PC-3 (cell line): ENCODE results near the gene CRIP3. TPM values are rescaled to one million over a fixed set of nuclear protein-coding genes. Genes with fewer than 3 reads are reported as not detected.
"Not testable (repeated sequence)": the region's sequence is repeated elsewhere in the genome, so short reads cannot be mapped to it uniquely, and the experiment has no call there.

ENCODE experiments used
- ATAC-seq: fragments of 200-7000 bp; cut with Tn5 transposase; 2 replicates; pipeline ENCODE4 v1.9.1; 2020; ENCODE audit warnings: mild to moderate bottlenecking, moderate library complexity
- BruUV-seq: library from RNA; stranded (reverse); fragments of 400-500 nt; replicated peaks from 2 replicates; lab custom pipeline; 2021; lab: Mats Ljungman, UMichigan
- CTCF ChIA-PET: fragments of 300-600 bp; sonication (Branson Sonifier 250); formaldehyde crosslinking; loops from one replicate; lab custom pipeline; 2022; ENCODE audit warnings: antibody characterized with exemption; lab: Charles Lee
- POLR2A ChIA-PET: fragments of 300-600 bp; sonication (Branson Sonifier 250); formaldehyde crosslinking; loops from one replicate; lab custom pipeline; 2022; ENCODE audit warnings: antibody characterized with exemption; ENCODE audit not compliant: unreplicated experiment; lab: Charles Lee
- DNase-seq: peaks from one replicate; pipeline ENCODE4 v3.0.0-alpha.2; 2015
- H2AFZ ChIP-seq: fragments of 300-600 bp; sonication (generic); 2 replicates; pipeline ENCODE4 v1.6.0; 2016; ENCODE audit warnings: antibody characterized with exemption, low read length
- H3F3A ChIP-seq: fragments of 300-600 bp; sonication (generic); one replicate; pipeline ENCODE4 v1.6.0; 2017; ENCODE audit warnings: antibody characterized with exemption, low read length, control low read depth, mild to moderate bottlenecking; ENCODE audit not compliant: unreplicated experiment
- H3K27ac ChIP-seq: fragments of 300-600 bp; sonication (generic); 2 replicates; pipeline ENCODE4 v1.5.1; 2016; ENCODE audit warnings: mild to moderate bottlenecking, low read length
- H3K27me3 ChIP-seq: fragments of 300-600 bp; sonication (generic); 2 replicates; pipeline ENCODE4 v1.6.1; 2016; ENCODE audit warnings: low read length, mixed read lengths
- H3K36me3 ChIP-seq: fragments of 300-600 bp; sonication (generic); 2 replicates; pipeline ENCODE4 v1.6.1; 2016; ENCODE audit warnings: low read depth, mixed run types, low read length, mixed read lengths
- H3K4me1 ChIP-seq: fragments of 300-600 bp; sonication (generic); 2 replicates; pipeline ENCODE4 v1.5.1; 2016; ENCODE audit warnings: low read length; ENCODE audit not compliant: insufficient read depth
- H3K4me2 ChIP-seq: fragments of 300-600 bp; sonication (generic); 2 replicates; pipeline ENCODE4 v1.6.0; 2016; ENCODE audit warnings: low read length
- H3K4me3 ChIP-seq: fragments of 300-600 bp; sonication (generic); 2 replicates; pipeline ENCODE4 v1.5.1; 2016; ENCODE audit warnings: mild to moderate bottlenecking, low read length, mixed read lengths
- H3K79me2 ChIP-seq: fragments of 300-600 bp; sonication (generic); 2 replicates; pipeline ENCODE4 v1.6.1; 2017; ENCODE audit warnings: low read length, mixed read lengths
- H3K9ac ChIP-seq: fragments of 300-600 bp; sonication (generic); 2 replicates; pipeline ENCODE4 v1.6.0; 2016; ENCODE audit warnings: mild to moderate bottlenecking, low read length
- H3K9me2 ChIP-seq: fragments of 300-600 bp; sonication (generic); replicated peaks from 2 replicates; pipeline ENCODE4 v1.6.1; 2016; ENCODE audit warnings: mixed run types, low read length, mixed read lengths
- H3K9me3 ChIP-seq: fragments of 300-600 bp; sonication (generic); 2 replicates; pipeline ENCODE4 v1.6.1; 2016; ENCODE audit warnings: low read length, mixed read lengths
- H4K20me1 ChIP-seq: fragments of 300-600 bp; sonication (generic); 2 replicates; pipeline ENCODE4 v1.6.1; 2016; ENCODE audit warnings: low read length, mixed read lengths
- CTCF ChIP-seq: fragments of 300-600 bp; sonication (generic); conservative IDR thresholded peaks from 2 replicates; pipeline ENCODE4 v1.5.1; 2017; ENCODE audit warnings: antibody characterized with exemption, low read depth, mild to moderate bottlenecking, low read length
- EZH2 ChIP-seq: fragments of 300-600 bp; sonication (generic); IDR thresholded peaks from one replicate; pipeline ENCODE4 v1.6.1; 2017; ENCODE audit warnings: antibody characterized with exemption, mild to moderate bottlenecking, low read length; ENCODE audit not compliant: unreplicated experiment
- EZH2phosphoT487 ChIP-seq: fragments of 300-600 bp; sonication (generic); IDR thresholded peaks from 2 replicates; pipeline ENCODE4 v1.6.1; 2018; ENCODE audit warnings: mild to moderate bottlenecking, antibody characterized with exemption, low read length, borderline replicate concordance
- intact Hi-C: fragments of 100-400 bp; cut with micrococcal nuclease; formaldehyde crosslinking; loops from 2 replicates; pipeline ENCODE4 v1.9.0; 2023
- total RNA-seq: library from RNA; depleted of rRNA; stranded (reverse); fragments of >200 nt; gene quantifications from 2 replicates; pipeline ENCODE4 v1.2.3, GENCODE V29; 2014

Gene CRIP3
- total RNA-seq, 1 experiment from 2014 or later = 0.29 TPM

- DNase-seq = no peak
- no TSS peak for BruUV-seq
Measured at GRCh38 chr6:43347444-43347843, 38.8 kb upstream of the CRIP3 start.

GRCh38 chr6:43347021-43347420, 38.4 kb upstream of the CRIP3 start:
- H3K36me3 ChIP-seq = peaks cover 17% of the 10 kb centered on the region; the same call in 1 of the 2 replicates
- CTCF ChIA-PET = no interaction called here

More at GRCh38 chr6:43347444-43347843, 38.8 kb upstream of the CRIP3 start:
- Histone ChIP-seq H3K4me3 (no peak overlapping the region), H2AFZ (no peak overlapping the region), H3K4me2 (no peak overlapping the region), H4K20me1 (no peaks in the 10 kb centered on the region), H3K9me3 (no peaks in the 10 kb centered on the region), H3K9ac (no peak overlapping the region), H3K79me2 (no peaks in the 10 kb centered on the region), H3K27ac (no peak overlapping the region), H3K4me1 (no peaks in the 10 kb centered on the region), H3K9me2 (no peaks in the 10 kb centered on the region), H3K27me3 (no peaks in the 10 kb centered on the region), H3F3A (no peaks in the 10 kb centered on the region), H3K36me3 (peaks cover 13% of the 10 kb centered on the region; the same call in 1 of the 2 replicates)
- intact Hi-C loops = no loop called here
- ATAC-seq = no peak
- CTCF ChIA-PET = no interaction called here
- TF ChIP-seq EZH2phosphoT487 (no peak), EZH2 (no peak), CTCF (no peak)
- POLR2A ChIA-PET = no interaction called here

GRCh38 chr6:43346243-43346642, 37.6 kb upstream of the CRIP3 start:
- H4K20me1 ChIP-seq, H3F3A ChIP-seq, H3K9ac ChIP-seq, H3K9me3 ChIP-seq, H3K27ac ChIP-seq, H3K4me2 ChIP-seq, H3K4me1 ChIP-seq, BruUV-seq, H3K9me2 ChIP-seq, H2AFZ ChIP-seq, POLR2A ChIA-PET, H3K4me3 ChIP-seq, H3K79me2 ChIP-seq, H3K27me3 ChIP-seq, intact Hi-C loops, ATAC-seq, CTCF ChIA-PET, DNase-seq: not testable (repeated sequence)
- peaks cover 22% of the 10 kb centered on the region for H3K36me3 ChIP-seq

More at GRCh38 chr6:43347021-43347420, 38.4 kb upstream of the CRIP3 start:
- H3K9ac ChIP-seq = no peak overlapping the region
- no TSS peak for BruUV-seq
- no peaks in the 10 kb centered on the region for H3K9me3 ChIP-seq
- H2AFZ ChIP-seq = no peak overlapping the region
- POLR2A ChIA-PET = no interaction called here
- no peaks in the 10 kb centered on the region for H4K20me1 ChIP-seq
- H3K4me3 ChIP-seq = no peak overlapping the region
- H3K27me3 ChIP-seq = no peaks in the 10 kb centered on the region
- no peak overlapping the region for H3K4me2 ChIP-seq
- H3K4me1 ChIP-seq = no peaks in the 10 kb centered on the region
- intact Hi-C loops = no loop called here
- H3F3A ChIP-seq = no peaks in the 10 kb centered on the region
- no peak for TF ChIP-seq CTCF
- no peaks in the 10 kb centered on the region for H3K9me2 ChIP-seq
- no peak overlapping the region for H3K27ac ChIP-seq
- ATAC-seq = no peak
- no peaks in the 10 kb centered on the region for H3K79me2 ChIP-seq
- DNase-seq = no peak
